K562 (cell line): ENCODE data around the gene NF1. TPM values are rescaled to one million over a fixed set of nuclear protein-coding genes. Genes with fewer than 3 reads are reported as not detected.

Experiments used
- ATAC-seq: fragments of 200-7000 bp; cut with Tn5 transposase; 3 replicates; pipeline ENCODE4 v1.9.1; 2020; ENCODE audit warnings: moderate library complexity
- BruUV-seq: library from RNA; stranded (reverse); fragments of 400-500 nt; replicated peaks from 2 replicates; lab custom pipeline; 2021; lab: Mats Ljungman, UMichigan
- CTCF ChIA-PET: fragments of 300-600 bp; formaldehyde crosslinking; extraction: SDS; loops from one replicate; lab custom pipeline; 2021; ENCODE audit warnings: low intra/inter-chr PET ratio; lab: Yijun Ruan, JAX
- POLR2A ChIA-PET: fragments of 300-600, 350-650 bp; sonication (Branson Sonifier 250); formaldehyde crosslinking; extraction: SDS; loops from one replicate; lab custom pipeline; 2021; ENCODE audit warnings: antibody characterized with exemption, inconsistent platforms; lab: Yijun Ruan, JAX
- DNase-seq, 4 experiments: peaks; one replicate each; pipeline versions ENCODE4 v3.0.0 to v3.0.0-alpha.2; 2011 to 2018; ENCODE audit warnings: low spot score in 3 of 4, mixed read lengths in 3 of 4; ENCODE audit errors: extremely low read depth in 1 of 4
- FAIRE-seq: peaks from 2 replicates; lab custom pipeline; 2011; peaks lifted over from hg19 to GRCh38; lab: Jason Lieb, UNC
- H2AFZ ChIP-seq: 2 replicates; pipeline ENCODE4 v1.6.0; 2011; ENCODE audit warnings: low read depth, low read length, control low read depth, inconsistent platforms
- H3K27ac ChIP-seq: fragments of 200-600 bp; 3 replicates; pipeline ENCODE4 v1.8.0; 2011; ENCODE audit warnings: low read depth, mild to moderate bottlenecking, control low read depth, inconsistent platforms, low read length, moderate library complexity, mixed read lengths; ENCODE audit errors: extremely low read depth
- H3K27me3 ChIP-seq, 2 experiments: fragments of 300-600 bp in 1 of 2; 2 replicates in 1 of 2; 3 replicates in 1 of 2; pipeline versions ENCODE4 v1.6.0 to v1.8.0; 2011; ENCODE audit warnings: inconsistent platforms in 2 of 2, low read length in 2 of 2, mild to moderate bottlenecking in 1 of 2, mixed read lengths in 1 of 2, moderate library complexity in 1 of 2; ENCODE audit not compliant: control insufficient read depth in 2 of 2, insufficient read depth in 2 of 2
- H3K36me3 ChIP-seq: fragments of 300-600 bp; 3 replicates; pipeline ENCODE4 v1.8.0; 2011; ENCODE audit warnings: mild to moderate bottlenecking, low read length, inconsistent platforms; ENCODE audit not compliant: control insufficient read depth, insufficient read depth
- H3K4me1 ChIP-seq, 2 experiments: fragments of 200-600 bp in 1 of 2; replicated peaks in 1 of 2; 2 replicates in 1 of 2; 3 replicates in 1 of 2; pipeline versions ENCODE4 v1.5.1 to v1.8.0; 2011; ENCODE audit warnings: inconsistent platforms in 2 of 2, low read length in 2 of 2, mild to moderate bottlenecking in 1 of 2, mixed read lengths in 1 of 2, moderate library complexity in 1 of 2; ENCODE audit not compliant: control insufficient read depth in 2 of 2, insufficient read depth in 2 of 2
- H3K4me2 ChIP-seq: 2 replicates; pipeline ENCODE4 v1.6.1; 2011; ENCODE audit warnings: low read length, control low read depth, inconsistent platforms, mixed read lengths; ENCODE audit not compliant: insufficient read depth
- H3K4me3 ChIP-seq: fragments of 200-600 bp; sonication (generic), shearing (Covaris generic); 2 replicates; pipeline ENCODE4 v1.5.1; 2016; ENCODE audit warnings: control low read depth, inconsistent platforms
- H3K79me2 ChIP-seq: fragments of 200-600 bp; 3 replicates; pipeline ENCODE4 v1.8.0; 2011; ENCODE audit warnings: low read length, inconsistent platforms; ENCODE audit not compliant: control insufficient read depth, insufficient read depth
- H3K9ac ChIP-seq, 2 experiments: 2 replicates each; pipeline versions ENCODE4 v1.6.0 to v1.6.1; 2011; ENCODE audit warnings: low read depth in 2 of 2, low read length in 2 of 2, control low read depth in 1 of 2, inconsistent platforms in 1 of 2, mild to moderate bottlenecking in 1 of 2, mixed read lengths in 1 of 2; ENCODE audit not compliant: insufficient read depth in 1 of 2
- H3K9me1 ChIP-seq: one replicate; pipeline ENCODE4 v1.6.0; 2011; ENCODE audit warnings: inconsistent platforms, mild to moderate bottlenecking, low read length, moderate library complexity; ENCODE audit not compliant: control insufficient read depth, insufficient read depth
- H3K9me3 ChIP-seq: replicated peaks from 2 replicates; pipeline ENCODE4 v1.5.1; 2011; ENCODE audit warnings: low read depth, low read length, inconsistent platforms; ENCODE audit not compliant: control insufficient read depth, insufficient read depth
- H4K20me1 ChIP-seq: replicated peaks from 2 replicates; pipeline ENCODE4 v1.6.1; 2011; ENCODE audit warnings: low read length, inconsistent platforms, mixed read lengths; ENCODE audit not compliant: control insufficient read depth, insufficient read depth
- ETV6 ChIP-seq, 3 experiments: fragments of 150-350 bp in 1 of 3; sonication (generic) in 1 of 3; formaldehyde crosslinking in 1 of 3; IDR thresholded peaks; 2 replicates each; pipeline versions ENCODE4 v1.6.1 to v1.8.0; 2014 to 2022; ENCODE audit warnings: borderline replicate concordance in 2 of 3, low read depth in 2 of 3, antibody characterized with exemption in 1 of 3, low read length in 1 of 3, mild to moderate bottlenecking in 1 of 3, missing genetic modification reagents in 1 of 3
- NR4A1 ChIP-seq, 2 experiments: fragments of 250-450 bp in 1 of 2; fragments of 450-650 bp in 1 of 2; sonication (Bioruptor Pico) in 1 of 2; IDR thresholded peaks; 2 replicates each; pipeline versions ENCODE4 v1.4.0 to v1.6.1; 2016 to 2020; ENCODE audit warnings: mild to moderate bottlenecking in 2 of 2, missing compliant biosample characterization in 1 of 2, missing genetic modification characterization in 1 of 2, moderate library complexity in 1 of 2
- RAD51 ChIP-seq: fragments of 450-650 bp; IDR thresholded peaks from 2 replicates; pipeline ENCODE4 v1.7.1; 2016; ENCODE audit warnings: low read depth, mild to moderate bottlenecking, borderline replicate concordance
- RBFOX2 ChIP-seq: fragments of 200-400 bp; formaldehyde crosslinking; IDR thresholded peaks from 2 replicates; pipeline ENCODE4 v1.6.1; 2017; ENCODE audit warnings: low read depth, mild to moderate bottlenecking, low read length, moderate library complexity
- XRCC4 ChIP-seq: IDR thresholded peaks from one replicate; pipeline ENCODE4 v1.6.1; 2011; ENCODE audit not compliant: insufficient read depth, insufficient read length; ENCODE audit errors: extremely low read depth
- WGBS: fragments of 100-300 bp; shearing (Covaris generic); methylation state at CpG from one replicate; pipeline ENCODE4 v1.1.6; 2016; ENCODE audit warnings: low coverage, mixed read lengths; ENCODE audit not compliant: insufficient coverage; ENCODE audit errors: missing lambda C conversion rate; 5-methylcytosine and 5-hydroxymethylcytosine counted together
- in situ Hi-C: fragments of 300-500 bp; cut with MboI; formaldehyde crosslinking; loops from 4 replicates; pipeline ENCODE4 v1.15.0; 2018; ENCODE audit warnings: inconsistent platforms, mixed read lengths
- intact Hi-C: fragments of 100-400 bp; cut with micrococcal nuclease; formaldehyde crosslinking; loops from 2 replicates; pipeline ENCODE4 v1.14.2; 2022
- polyA plus RNA-seq, 8 experiments: library from polyadenylated mRNA; depleted of rRNA in 4 of 8; stranded (reverse) in 5 of 8; unstranded in 3 of 8; fragments of >200 nt; fragmentation: Nextera tagmentation in 2 of 8; fragmentation: Illumina TruSeq in 1 of 8; extraction: Ambion mirVana in 2 of 8; extraction: Trizol in 1 of 8; gene quantifications; 2 replicates each; pipeline versions ENCODE4 v1.2.1 to v1.2.3, GENCODE V29; 2011 to 2014; ENCODE audit warnings: inconsistent platforms in 1 of 8, missing spikeins in 1 of 8
- total RNA-seq, 7 experiments: library from RNA; depleted of rRNA in 6 of 7; stranded (reverse); fragments of >200 nt in 6 of 7; fragmentation: Illumina TruSeq in 2 of 7; extraction: Trizol in 2 of 7; gene quantifications; 2 replicates each; pipeline versions ENCODE4 v1.2.1 to v1.2.3, GENCODE V29; 2011 to 2021; ENCODE audit warnings: low replicate concordance in 1 of 7
- TF ChIP-seq, protein P1 (sequence below): fragments of 250-450 bp; sonication (Bioruptor Pico); IDR thresholded peaks from 2 replicates; pipeline ENCODE4 v1.8.0; 2021; ENCODE audit warnings: borderline replicate concordance, mild to moderate bottlenecking, moderate library complexity; ENCODE audit not compliant: poor library complexity, severe bottlenecking
- TF ChIP-seq, protein P2 (sequence below): fragments of 250-450 bp; sonication (Bioruptor Pico); IDR thresholded peaks from 2 replicates; pipeline ENCODE4 v1.4.0; 2020; ENCODE audit warnings: mild to moderate bottlenecking, moderate library complexity
- TF ChIP-seq, protein P3 (sequence below): sonication (generic); formaldehyde crosslinking; IDR thresholded peaks from 2 replicates; pipeline ENCODE4 v1.8.0; 2022; ENCODE audit warnings: missing genetic modification reagents, mild to moderate bottlenecking, moderate library complexity, borderline replicate concordance

The NF1 gene
- total and polyA plus RNA-seq, 9 of the 15 experiments (the other 6 are each of a cell fraction or from before 2014, with no cell fraction given), result 3.4 to 41.9 (median 24.3) TPM

DNA sequence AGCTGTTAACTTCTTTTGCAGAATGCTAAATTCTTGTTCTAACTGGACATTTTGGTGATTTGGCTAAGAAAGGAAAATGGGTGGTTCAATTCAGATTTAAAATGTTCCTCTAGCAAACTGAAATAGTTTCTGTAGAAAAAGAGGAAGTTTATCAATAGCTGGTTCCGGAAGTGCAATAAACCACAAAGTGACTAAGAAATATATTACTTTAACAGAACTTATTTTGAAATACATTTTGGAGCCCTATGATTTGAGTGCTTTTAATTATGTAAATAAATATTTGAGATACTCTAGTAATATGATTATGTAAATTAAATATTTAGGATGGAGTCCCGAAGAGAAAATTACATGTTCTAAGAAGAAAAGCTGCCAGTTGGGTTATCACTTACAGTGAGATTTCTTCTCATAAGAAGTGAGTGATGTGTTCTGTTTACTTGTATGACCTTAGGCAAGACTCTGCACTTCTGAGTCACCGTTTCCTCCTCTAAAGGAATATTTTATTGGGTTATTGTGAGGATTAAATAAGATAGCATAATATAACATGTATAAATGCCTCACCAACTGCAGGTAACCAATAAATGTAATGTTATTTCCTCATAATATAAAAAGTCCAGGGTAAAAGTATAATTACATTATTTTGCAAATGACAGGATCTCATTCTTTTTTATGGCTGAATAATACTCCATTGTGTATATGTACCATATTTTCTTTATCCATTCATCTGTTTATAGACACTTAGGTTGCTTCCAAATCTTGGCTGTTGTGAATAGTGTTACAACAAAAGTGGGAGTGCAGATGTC, 219.4 kb downstream of the NF1 start, which contains the start of gene EVI2B:
Gene EVI2B, minus strand, starts transcription at position 73 of the 800 bp plus-strand sequence. CDS start 8,445 bp downstream, outside the sequence.
- in situ Hi-C loops, result no loop called here
- H3K79me2 ChIP-seq, result peaks cover 2% of the 10 kb centered on the region; the same call in 1 of the 3 replicates
- H2AFZ ChIP-seq, result no peak within 1 kb of the TSS
- POLR2A ChIA-PET, result interaction anchor here (1.2 kb wide), 1 partner anchor 27 kb away, joined by 3 read pairs; no protein-coding TSS in a partner anchor
- no peaks in the 10 kb centered on the region for H3K9me1 ChIP-seq
- 0 out of 2 replicates have a peak within 1 kb of the TSS, but pooled peaks have one; percentile 11 for H3K4me3 ChIP-seq
- 5% methylated on average over 3 of the region's 3 CpGs for WGBS
- H3K4me1 ChIP-seq, result peaks cover under 1 to 14% of the 10 kb centered on the region in 2 experiments; a peak in 4 of 5 replicates
- CTCF ChIA-PET, result no interaction called here
- no TSS peak for BruUV-seq
- H3K4me2 ChIP-seq, result no peak within 1 kb of the TSS
- peak within 1 kb of the TSS; percentile 62 for H3K27ac ChIP-seq
- FAIRE-seq, result peak; percentile 70
- H4K20me1 ChIP-seq, result no peaks in the 10 kb centered on the region
- peak; percentile 71 for ATAC-seq
- no peaks in the 10 kb centered on the region for H3K9me3 ChIP-seq
- peak in 2 of 4 experiments; percentile 11 to 47 for DNase-seq
- H3K27me3 ChIP-seq, result no peaks in the 10 kb centered on the region
- no peaks in the 10 kb centered on the region for H3K36me3 ChIP-seq
- intact Hi-C loops, result no loop called here
- H3K9ac ChIP-seq, result peak within 1 kb of the TSS in 1 of 2 experiments; percentile 5; a peak in 1 of 4 replicates
- TF ChIP-seq NR4A1 (CRISPR knock-in tag; IDR thresholded peaks at IDR 0.05) (no peak), NR4A1 (tag; IDR thresholded peaks at IDR 0.05) (no peak), RBFOX2 (no peak), RAD51 (no peak), XRCC4 (no peak), ETV6 (IDR thresholded peaks at IDR 0.05; ENCODE audit: borderline replicate concordance in 1 of 2, low read depth in 2 of 2, low read length in 1 of 2) (no peak), ETV6 (CRISPR knock-in tag; IDR thresholded peaks at IDR 0.05; ENCODE audit: borderline replicate concordance) (no peak)
- TF ChIP-seq, protein P1, sequence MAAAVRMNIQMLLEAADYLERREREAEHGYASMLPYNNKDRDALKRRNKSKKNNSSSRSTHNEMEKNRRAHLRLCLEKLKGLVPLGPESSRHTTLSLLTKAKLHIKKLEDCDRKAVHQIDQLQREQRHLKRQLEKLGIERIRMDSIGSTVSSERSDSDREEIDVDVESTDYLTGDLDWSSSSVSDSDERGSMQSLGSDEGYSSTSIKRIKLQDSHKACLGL (CRISPR knock-in tag), result no peak
- TF ChIP-seq, protein P2, sequence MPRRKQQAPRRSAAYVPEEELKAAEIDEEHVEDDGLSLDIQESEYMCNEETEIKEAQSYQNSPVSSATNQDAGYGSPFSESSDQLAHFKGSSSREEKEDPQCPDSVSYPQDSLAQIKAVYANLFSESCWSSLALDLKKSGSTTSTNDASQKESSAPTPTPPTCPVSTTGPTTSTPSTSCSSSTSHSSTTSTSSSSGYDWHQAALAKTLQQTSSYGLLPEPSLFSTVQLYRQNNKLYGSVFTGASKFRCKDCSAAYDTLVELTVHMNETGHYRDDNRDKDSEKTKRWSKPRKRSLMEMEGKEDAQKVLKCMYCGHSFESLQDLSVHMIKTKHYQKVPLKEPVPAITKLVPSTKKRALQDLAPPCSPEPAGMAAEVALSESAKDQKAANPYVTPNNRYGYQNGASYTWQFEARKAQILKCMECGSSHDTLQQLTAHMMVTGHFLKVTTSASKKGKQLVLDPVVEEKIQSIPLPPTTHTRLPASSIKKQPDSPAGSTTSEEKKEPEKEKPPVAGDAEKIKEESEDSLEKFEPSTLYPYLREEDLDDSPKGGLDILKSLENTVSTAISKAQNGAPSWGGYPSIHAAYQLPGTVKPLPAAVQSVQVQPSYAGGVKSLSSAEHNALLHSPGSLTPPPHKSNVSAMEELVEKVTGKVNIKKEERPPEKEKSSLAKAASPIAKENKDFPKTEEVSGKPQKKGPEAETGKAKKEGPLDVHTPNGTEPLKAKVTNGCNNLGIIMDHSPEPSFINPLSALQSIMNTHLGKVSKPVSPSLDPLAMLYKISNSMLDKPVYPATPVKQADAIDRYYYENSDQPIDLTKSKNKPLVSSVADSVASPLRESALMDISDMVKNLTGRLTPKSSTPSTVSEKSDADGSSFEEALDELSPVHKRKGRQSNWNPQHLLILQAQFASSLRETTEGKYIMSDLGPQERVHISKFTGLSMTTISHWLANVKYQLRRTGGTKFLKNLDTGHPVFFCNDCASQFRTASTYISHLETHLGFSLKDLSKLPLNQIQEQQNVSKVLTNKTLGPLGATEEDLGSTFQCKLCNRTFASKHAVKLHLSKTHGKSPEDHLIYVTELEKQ (CRISPR knock-in tag), result no peak
- TF ChIP-seq, protein P3, sequence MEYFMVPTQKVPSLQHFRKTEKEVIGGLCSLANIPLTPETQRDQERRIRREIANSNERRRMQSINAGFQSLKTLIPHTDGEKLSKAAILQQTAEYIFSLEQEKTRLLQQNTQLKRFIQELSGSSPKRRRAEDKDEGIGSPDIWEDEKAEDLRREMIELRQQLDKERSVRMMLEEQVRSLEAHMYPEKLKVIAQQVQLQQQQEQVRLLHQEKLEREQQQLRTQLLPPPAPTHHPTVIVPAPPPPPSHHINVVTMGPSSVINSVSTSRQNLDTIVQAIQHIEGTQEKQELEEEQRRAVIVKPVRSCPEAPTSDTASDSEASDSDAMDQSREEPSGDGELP (CRISPR knock-in tag), result no peak
